Fibroblast of the aortic adventitia (primary cell): ENCODE results near the gene ZNF462. TPM values are rescaled to one million over a fixed set of nuclear protein-coding genes. Genes with fewer than 3 reads are reported as not detected.

Experiments used
- DNase-seq: peaks from one replicate; pipeline ENCODE4 v3.0.0-alpha.2; 2010; ENCODE audit warnings: low read depth
- H3K4me3 ChIP-seq: 2 replicates; pipeline ENCODE4 v1.5.1; 2011; ENCODE audit warnings: low read depth, mild to moderate bottlenecking, control low read depth, low read length, moderate library complexity
- total RNA-seq: library from RNA; depleted of rRNA; stranded (reverse); fragments of >200 nt; gene quantifications from 2 replicates; pipeline ENCODE4 v1.2.3, GENCODE V29; 2012; ENCODE audit warnings: low replicate concordance
- TF ChIP-seq, protein P1 (sequence below): IDR thresholded peaks from 2 replicates; pipeline ENCODE4 v1.5.1; 2011; ENCODE audit warnings: mild to moderate bottlenecking, low read length, control low read depth, inconsistent platforms; ENCODE audit not compliant: insufficient read depth

The ZNF462 gene
- total RNA-seq, 1 donor: 9.1 TPM

DNA sequence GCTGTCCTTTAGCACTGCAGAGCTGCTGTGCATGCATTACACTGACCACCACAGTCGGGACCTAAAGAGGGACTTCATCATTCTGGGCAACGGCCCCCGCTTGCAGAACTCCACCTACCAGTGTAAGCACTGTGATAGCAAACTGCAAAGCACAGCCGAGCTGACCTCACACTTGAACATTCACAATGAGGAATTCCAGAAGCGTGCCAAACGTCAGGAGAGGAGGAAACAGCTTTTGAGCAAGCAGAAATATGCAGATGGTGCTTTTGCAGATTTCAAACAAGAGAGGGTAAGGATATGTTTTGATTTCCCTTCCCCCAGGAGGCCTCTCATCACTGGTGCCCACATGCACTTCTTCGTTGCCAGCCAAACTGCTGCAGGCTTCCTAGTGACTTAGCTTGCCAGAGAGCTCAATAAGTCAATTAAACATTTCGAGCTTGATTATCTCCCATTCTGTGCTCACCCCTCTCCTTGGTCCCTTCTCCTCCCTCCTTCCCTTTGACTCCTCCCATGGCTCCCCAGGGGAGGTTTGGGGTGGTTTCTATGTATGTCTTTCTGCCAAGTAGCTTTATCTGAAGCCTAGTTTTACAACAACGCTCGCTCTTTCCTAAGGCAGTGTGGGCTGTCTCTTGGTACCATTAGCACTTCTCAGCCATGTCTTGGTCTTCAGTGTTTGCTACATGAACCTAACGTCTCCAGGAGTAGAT lies 66.7 kb downstream of the ZNF462 start:
- no peak overlapping the region for H3K4me3 ChIP-seq
- TF ChIP-seq, protein P1, sequence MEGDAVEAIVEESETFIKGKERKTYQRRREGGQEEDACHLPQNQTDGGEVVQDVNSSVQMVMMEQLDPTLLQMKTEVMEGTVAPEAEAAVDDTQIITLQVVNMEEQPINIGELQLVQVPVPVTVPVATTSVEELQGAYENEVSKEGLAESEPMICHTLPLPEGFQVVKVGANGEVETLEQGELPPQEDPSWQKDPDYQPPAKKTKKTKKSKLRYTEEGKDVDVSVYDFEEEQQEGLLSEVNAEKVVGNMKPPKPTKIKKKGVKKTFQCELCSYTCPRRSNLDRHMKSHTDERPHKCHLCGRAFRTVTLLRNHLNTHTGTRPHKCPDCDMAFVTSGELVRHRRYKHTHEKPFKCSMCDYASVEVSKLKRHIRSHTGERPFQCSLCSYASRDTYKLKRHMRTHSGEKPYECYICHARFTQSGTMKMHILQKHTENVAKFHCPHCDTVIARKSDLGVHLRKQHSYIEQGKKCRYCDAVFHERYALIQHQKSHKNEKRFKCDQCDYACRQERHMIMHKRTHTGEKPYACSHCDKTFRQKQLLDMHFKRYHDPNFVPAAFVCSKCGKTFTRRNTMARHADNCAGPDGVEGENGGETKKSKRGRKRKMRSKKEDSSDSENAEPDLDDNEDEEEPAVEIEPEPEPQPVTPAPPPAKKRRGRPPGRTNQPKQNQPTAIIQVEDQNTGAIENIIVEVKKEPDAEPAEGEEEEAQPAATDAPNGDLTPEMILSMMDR: no peak
- peak; percentile 91 for DNase-seq

DNA sequence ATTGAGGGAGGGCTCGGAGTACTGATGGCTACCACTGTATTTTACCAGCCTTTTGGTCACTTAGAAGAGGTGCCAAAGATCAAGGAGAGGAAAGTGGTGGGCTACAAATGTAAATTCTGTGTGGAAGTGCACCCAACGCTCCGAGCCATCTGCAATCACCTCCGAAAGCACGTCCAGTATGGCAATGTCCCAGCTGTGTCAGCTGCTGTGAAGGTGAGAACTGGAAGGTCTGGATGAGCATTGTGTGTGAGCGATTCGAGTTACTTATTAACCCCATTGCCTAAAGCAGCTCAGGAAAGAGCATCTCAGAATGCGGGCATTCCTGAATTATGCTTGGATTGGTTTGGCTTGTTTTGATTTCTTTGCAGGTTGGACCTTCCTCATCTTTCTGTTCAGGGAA lies 67.5 kb downstream of the ZNF462 start:
- DNase-seq: no peak
- no peak overlapping the region for H3K4me3 ChIP-seq
- TF ChIP-seq, protein P1: no peak

DNA sequence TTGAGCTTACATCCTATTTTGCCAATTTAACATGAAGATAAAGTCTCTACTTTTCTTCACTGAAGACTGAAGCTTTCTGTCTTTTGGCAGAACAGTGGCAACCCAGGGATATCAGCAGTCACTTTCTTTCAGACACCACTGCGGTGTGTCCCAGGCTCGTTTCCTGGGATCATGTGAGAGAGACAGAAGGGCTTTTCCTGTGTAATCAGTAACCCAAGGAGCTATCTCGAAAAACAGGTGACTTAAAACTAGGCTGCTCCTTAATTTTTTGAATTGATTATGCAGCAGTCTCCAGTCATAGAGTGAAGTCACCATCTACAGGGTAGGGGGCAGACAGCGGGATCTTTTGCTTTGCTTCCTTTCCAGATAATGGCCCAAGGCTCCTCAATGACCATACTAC lies 68.5 kb downstream of the ZNF462 start:
- no peak for DNase-seq
- H3K4me3 ChIP-seq: no peak overlapping the region
- TF ChIP-seq, protein P1: no peak

DNA sequence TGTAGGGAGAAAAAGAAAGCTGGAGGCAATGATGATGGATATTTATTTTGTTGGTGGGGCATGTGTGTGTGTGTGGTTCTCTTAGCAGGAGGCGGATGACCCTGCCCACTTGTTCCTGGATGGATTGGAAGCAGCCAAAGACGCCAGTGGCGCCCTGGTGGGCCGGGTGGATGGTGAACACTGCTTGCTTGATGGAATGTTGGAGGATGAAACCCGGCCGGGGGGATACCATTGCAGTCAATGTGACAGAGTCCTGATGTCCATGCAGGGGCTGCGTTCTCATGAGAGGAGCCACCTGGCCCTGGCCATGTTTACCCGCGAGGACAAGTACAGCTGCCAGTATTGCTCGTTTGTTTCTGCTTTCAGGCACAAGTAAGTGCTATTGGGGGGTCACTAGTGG lies 69.2 kb downstream of the ZNF462 start:
- H3K4me3 ChIP-seq: no peak overlapping the region
- TF ChIP-seq, protein P1: no peak
- DNase-seq: no peak

DNA sequence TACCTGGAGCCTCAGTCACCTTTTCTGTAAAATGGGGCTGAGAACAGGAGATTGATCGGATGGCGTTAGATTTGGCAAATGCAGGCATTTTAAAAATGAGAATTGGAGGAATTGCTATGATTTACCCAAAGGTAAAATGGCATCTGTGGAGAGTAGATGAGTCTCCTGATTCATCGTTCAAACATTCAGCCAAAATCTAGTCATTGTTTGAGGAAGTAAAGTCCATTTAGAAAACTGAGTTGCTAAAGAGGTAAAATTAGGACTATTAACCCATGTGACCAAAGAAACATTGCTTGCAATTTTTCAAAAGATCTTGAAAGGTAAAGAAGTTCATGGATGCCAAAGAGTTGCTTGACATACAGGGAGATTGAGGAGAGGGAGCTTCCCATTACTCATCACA lies 69.7 kb downstream of the ZNF462 start:
- DNase-seq: no peak
- TF ChIP-seq, protein P1: no peak
- H3K4me3 ChIP-seq: no peak overlapping the region

DNA sequence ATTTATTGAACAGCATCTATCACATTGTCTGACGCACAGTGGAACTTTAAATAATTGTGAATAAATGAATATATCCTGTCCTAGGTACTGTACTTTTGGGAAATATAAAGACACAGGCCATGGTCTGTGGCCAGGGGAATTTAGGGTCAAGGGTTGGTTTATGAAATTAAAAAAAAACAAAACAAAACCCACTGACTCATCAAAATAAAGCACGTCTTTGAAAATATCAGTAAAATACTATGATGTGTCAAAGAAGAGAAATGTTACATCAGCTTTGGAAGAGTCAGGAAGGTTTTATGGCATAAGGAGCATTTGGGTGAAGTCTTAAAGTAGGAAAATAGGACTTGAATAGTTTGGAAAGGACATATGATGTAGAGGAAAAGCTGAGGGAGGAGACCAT lies 70.5 kb downstream of the ZNF462 start:
- DNase-seq: no peak
- no peak overlapping the region for H3K4me3 ChIP-seq
- TF ChIP-seq, protein P1: no peak
